Stimulated activated CD4-positive, alpha-beta T cell treated with anti-CD3 and anti-CD28 coated beads, Interleukin-15, amount 100 ng/mL, for 48 hours (primary cell): Measurements from ENCODE around the gene LAT.

ENCODE experiments used
- DNase-seq, 2 donors: peaks; one replicate each; pipeline ENCODE4 v3.0.0-alpha.2; 2020; ENCODE audit warnings: low read depth in 2 of 2

LAT gene

DNA sequence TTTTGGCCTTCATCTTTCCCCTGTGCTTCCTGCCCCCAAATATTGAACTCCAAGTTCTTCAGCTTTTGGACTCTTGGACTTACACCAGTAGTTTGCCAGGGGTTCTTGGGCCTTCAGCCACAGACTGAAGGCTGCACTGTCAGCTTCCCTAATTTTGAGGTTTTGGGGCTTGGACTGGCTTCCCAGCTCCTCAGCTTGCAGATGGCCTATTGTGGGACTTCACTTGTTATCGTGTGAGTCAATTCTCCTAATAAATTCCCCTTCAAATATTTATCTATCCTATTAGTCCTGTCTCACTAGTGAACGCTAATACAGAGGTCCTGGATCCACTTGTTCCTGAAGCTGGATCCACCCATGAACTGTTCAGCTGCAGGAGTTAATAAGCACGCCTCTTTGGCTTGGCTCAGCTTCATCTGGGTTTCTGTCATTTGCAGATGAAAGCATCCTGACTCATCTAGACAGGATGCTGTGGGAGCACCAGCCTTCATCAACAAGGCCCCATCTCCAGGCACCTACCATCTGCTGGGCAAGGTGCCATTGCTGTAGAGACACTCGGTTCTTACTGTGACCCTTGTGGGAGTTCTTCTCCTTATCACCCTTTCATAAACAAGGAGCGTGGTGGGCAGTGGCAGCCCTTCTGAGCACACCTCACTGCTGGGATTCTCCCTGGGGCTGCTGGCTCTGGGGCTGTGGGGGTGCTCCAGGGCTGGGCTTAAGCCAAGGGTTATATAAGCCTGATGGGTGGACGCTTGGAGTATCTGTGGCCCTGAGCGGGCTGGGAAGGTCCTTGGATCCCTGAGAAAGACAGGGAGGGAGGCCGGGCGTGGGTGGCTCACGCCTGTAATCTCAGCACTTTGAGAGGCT lies 23.1 kb downstream of the LAT start:
- DNase-seq, result peak; percentile 74 to 78

DNA sequence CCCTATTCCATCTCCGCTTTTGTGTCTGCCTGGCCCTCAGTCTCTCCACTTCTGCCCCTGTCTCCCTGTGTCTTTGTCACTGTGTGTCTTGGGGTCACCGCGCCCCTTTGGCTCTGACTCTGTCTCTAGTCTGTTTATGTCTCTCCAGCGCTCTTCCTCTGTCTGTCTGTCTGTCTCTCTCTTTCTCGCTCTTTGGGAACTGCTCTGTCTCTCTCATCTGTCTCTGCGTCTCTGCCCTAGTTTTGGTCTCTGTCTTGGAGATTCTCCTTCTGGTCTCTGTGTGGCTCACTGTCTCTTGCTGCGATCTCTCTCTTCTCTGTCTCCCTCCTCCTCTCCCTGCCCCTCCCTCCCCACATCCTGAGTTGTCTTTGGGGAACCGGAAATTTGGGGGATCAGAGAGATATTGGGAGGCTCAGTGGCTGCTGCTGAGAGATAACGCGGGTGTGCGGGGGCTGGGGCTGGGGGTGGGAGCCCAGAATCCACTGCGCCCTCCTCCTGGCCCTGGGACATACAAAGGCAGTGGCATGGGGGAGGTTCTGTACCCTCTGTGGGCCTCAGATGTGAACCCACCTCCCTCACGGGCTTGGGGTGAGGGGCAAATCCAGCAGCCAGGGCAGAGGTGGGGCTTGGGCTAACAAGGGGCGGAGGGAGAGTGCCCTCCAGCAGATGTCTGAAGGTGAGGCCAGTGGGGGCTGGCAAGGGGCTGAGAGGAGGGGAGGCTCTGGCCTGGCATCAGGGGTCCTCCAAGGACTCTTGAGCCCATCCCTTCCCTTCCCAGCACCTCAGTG lies 24.4 kb downstream of the LAT start:
- no peak for DNase-seq

DNA sequence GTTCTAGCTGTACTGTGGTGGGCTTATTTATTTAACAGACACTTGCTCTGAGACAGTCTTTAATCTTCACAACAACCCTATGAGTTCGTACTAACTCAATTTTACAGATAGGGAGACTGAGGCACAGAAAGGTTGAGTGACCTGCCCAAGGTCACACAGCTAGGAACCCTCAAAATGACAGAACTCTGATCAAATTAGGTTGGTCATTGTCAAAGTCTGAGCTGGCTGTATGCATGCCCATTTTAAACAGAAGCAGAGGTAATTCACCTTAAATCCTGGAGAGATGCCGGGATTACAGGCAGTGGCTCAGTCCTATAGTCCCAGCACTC lies 24.9 kb downstream of the LAT start:
- DNase-seq, result no peak

DNA sequence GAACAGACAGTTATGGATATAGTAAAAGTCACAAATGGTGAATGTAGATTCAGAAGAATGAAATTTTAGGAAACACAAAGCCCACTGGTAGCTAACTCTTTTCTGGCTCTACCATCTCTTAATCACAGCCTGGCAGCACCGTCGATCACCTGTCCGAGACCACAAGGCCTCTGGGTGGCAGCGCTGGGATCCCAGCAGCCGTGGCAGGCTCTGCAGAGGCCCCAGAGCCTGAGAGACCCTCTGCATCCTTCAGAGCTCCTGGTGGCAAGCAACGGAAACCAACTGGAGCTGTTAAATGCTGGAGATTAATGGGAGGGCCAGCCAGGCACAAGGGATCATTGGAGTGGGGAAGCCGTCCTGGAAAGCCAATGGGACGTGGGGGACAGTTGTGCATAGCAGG lies 26.3 kb downstream of the LAT start:
- DNase-seq, result no peak

DNA sequence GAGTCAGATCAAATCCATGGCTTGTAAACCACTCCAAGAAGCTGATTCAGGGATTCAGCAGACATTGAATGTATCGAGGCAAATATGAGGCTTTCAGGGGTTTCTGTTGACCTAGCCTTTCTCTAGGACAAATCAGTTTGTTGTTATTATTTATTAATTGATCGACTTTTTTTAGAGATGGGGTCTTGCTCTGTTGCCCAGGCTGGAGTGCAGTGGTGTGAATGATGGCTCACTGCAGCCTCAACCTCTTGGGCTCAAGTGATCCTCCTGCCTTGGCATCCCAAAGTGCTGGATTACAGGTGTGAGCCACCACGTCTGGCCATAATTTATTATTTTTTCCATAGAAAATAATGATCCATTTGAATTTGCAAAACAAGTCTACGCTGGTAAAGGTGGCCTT lies 27.0 kb downstream of the LAT start:
- no peak for DNase-seq

DNA sequence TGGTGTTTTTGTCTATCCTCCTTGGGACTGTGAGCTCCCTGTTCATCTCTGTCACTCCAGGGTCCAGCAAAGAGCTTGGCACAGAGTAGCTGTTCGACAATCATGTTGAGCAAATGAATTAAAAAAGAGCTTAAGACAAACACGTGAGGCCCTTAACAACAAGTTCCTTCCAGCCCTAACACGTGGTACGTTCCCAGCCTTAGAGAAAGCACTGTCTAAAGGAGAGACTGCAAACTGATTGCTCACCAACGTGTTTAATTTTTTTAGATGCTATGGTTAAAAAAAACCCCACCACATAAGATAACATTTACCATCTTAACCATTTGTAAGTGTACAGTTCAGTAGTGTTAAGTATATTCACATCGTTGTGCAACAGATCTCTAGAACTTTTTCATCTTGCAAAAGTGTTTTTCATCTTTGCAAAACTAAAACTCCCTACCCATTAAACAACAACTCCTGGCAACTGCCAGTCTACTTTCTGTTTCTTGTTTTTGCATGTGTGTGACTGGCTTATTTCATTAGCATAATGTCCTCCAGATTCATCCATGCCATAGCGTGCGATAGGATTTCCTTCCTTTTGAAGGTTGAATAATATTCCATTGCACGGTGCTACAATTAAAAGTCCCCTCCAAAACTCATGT lies 28.2 kb downstream of the LAT start:
- no peak for DNase-seq

DNA sequence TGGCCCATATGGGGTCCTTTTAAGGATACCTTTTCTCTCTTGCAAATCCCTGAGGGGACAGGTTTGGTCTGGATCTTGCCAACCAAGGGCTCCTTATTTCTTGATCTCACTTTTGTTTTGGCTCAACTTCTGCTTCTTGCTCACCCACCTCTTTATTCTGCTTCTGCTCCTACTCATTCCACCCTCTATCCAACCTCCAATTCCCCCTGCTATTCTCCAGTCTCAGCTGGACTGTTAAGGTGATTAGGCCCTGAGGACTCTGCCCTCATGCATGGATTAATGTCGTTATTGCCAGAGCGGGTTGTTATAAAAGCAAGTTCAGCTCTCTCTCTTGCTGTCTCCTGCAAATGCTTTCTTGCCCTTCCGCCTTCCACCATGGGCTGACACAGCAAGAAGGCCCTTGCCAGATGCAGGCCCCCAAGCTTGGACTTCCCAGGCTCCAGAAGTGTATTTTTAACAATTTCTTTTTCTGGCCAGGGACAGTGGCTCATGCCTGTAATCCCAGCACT lies 29.8 kb downstream of the LAT start:
- DNase-seq, result no peak

DNA sequence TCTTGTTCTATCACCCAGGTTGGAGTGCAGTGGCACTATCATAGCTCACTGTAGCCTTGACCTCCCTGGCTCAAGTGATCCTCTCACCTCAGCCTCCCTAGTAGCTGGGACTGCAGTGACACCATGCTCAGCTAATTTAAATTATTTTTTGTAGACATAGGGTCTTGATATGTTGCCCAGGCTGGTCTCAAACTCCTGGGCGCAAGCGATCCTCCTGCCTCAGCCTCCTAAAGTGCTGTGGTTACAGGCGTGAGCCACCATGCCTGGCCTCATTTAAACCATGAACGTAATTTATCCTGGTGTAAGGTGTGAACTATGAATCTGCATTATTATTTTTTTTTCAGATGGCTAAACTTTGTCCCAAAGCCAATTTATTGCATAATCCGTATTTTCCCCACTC lies 37.3 kb downstream of the LAT start:
- DNase-seq, result no peak

DNA sequence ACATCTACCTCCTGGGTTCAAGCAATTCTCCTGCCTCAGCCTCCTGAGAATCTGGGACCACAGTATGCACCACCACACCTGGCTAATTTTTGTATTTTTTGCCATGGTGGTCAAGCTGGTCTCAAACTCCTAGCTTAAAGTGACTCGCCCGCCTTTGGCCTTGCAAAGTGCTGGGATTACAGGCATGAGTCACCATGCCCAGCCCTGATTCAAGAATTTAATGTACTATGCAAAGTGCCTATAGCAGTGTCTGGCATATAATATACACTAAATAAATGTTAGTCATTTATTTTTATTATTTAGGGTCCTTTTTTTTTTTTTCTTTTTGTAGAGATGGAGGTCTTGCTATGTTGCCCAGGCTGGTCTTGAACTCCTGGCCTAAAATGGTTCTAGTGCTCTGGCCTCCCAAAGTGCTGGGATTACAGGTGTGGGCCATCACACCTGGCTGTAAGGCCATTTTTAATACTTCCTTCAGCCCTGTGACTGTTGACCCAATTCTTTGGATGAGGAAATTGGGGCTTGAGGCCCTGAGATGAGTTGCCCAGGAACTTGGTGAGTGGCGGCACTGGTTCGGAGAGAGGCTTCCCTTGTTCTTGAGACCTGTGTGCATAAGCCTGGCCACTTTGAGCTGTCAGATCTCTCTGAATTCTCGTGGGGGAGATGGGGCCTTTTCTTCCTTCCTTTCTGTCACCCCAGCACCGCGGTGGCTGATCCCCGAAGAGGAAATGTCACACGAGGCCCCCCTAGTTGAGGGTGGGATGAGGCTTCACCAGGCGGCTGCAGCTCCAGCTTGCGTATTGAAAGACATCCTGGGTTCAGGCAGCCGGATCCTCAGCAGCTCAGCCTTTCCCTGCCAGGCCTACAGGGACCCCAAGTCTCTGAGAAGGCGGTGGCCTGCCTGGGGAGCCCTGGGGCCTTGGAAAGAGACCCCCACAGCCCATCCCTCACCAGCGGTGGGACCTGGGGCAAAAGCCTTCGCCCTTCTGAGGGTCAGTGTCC lies 38.7 kb downstream of the LAT start:
- no peak for DNase-seq

DNA sequence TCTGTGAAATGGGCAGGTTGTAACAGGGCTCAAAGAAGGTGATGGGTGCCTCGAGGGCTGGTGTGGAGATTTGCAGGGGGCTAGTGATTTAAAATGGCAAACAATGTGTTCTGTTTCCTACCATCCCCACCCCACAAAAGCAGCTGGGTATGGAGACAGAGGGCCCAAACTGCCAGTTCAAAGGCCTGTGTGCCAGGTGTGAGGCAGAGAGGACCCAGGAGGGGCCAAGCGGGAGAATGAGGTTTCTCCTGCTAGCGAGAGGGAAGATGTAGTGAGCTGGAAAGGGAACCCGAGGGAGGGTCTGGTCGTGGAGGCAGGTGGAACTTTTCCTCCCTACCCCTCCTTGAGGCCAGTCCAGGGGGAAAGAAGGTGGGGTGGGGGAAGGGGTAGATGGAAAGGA lies 39.4 kb downstream of the LAT start:
- DNase-seq, result no peak

DNA sequence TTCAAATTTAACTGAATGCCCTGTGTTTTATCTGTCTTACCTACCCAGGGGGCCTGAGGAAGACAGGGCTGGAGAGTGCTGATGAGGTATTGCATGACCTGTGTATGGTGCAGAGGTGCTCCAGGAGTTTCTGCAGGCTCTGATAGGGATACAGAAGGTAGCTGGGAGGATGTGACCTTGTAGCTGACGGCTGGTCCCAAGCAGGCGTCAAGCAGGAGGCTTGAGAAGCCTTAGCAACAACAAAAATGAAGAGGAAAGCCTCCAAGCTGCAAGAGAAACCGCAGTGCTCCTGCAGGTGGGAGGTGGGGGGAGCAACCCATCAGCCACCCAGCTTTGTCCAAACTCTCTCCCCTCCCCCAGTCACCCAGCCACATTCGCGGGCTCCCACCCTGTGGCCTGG lies 40.4 kb downstream of the LAT start:
- no peak for DNase-seq

DNA sequence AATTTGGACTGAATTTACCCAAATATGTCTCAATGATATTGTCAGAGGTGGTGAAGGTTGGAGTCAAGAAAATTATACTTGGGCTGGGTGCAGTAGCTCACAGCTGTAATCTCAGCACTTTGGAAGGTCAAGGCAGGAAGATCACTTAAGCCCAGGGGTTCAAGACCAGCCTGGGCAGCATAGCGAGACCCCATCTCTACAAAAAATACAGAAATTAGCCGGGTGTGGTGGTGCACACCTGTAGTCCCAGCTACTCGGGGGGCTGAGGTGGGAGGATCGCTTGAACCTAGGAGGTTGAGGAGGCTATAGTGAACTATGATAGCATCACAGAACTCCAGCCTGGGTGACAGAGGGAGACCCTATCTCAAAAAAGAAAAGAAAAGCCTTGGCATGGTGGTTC lies 40.9 kb downstream of the LAT start:
- DNase-seq, result no peak

DNA sequence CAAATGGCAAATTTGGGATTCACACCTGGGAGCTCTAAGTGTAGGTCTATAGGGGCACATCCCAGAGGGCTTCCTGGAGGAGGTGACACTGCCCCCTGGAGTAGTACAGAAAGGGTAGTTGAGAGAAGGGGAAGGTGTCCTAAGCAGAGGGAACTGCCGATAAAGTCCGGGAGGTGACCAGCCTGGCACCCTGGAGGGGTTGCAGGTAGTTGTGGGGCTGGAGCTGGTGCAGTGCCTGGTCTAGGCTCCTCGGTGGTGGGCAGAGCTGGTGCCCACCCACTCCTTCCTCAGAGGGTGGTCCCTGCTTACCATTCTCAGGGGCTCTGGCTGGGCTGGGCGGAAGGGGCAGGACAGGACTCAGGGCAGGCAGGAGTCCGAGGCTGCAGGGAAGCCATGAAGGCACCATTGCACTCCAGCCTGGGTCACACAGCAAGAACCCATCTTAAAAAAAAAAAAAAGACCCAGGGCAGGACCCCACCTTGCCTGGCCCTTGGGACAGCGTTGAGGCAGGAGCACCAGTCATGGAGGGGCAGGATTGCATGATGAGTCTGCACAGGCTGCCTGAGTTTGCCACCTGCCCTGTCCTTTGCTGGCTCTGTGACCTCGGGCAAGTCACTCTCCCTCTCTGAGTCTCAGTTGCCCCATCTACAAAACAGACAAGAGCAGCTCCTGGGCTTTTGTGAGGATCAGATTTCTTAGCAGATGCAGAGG lies 43.8 kb downstream of the LAT start:
- no peak for DNase-seq

DNA sequence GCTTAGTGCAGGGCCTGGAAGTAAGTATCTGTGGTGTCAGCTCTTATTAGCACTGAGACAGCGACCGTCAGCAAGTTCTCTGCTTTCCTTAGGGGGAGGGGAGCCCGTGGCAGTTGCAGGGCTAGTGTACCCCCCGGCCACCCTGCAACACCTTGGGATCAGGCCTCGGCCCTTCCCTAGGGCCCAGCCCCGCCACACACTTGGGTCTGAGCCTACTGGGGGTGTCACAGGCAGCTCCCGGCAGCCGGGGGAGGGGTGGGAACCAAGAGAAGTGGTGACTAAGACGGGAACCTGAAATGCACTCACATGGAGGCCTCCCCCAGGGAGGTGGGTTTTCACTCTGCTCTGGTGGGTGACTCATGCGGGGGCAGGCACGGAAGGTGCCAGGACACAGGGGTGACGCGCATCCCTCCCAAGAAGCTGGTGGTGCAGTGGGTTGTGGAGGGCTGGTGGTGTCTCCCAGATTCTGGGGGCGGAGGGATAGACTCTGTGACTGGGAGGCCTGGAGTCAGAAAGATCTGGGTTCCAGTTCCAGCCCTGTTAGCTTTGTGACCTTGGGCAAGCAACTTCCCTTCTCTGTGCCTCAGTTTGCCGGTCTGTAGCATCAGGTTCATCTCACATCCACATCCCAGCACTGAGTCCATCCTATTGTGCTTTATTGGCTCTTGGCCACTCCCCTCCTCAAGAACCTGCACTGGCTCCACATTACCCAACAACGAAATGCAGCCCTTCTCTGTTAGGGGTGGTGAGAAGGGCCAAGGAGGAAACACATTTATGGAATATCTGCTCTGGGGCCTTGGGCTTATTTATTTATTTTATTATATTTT lies 44.5 kb downstream of the LAT start:
- DNase-seq, result peak; percentile 91 to 93

DNA sequence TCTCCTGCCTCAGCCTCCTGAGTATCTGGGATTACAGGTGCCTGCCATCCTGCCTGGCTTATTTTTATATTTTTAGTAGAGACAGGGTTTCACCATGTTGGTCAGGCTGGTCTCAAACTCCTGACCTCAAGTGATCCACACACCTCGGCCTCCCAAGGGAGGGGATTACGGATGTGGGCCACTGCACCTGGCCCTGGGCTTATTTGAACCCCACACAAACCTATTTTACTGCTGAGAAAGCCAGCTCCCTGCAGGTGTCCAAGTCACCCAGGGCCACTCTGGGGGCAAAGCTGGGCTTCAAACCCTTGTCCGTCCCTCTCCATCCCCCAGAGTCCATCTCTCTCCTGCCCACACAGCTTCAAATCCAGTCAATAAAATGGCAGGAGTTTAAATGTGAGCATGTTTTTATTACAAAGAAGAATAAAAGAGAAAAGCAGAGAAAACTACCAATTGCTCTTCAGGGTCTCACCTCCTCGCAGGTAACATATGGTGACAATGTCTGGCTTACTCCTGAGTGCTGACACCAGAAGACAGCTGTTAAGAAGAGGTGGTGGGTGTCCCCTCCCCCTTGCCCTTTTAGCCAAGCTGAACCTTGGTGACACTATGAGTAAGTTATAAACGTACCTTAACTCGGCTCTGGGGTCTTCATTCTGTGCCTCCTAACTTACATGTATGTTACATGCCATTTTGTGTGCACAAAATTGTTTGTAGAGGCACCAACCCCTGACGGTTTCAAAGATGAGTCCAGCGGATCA lies 45.4 kb downstream of the LAT start:
- no peak for DNase-seq
